B cell (primary cell): Measurements from ENCODE around the gene ACIN1. TPM values are rescaled to one million over a fixed set of nuclear protein-coding genes. Genes with fewer than 3 reads are reported as not detected.

Experiments used
- ATAC-seq: fragments of 200-7000 bp; cut with Tn5 transposase; one replicate; pipeline ENCODE4 v1.10.0; 2021; ENCODE audit warnings: low read depth, mild to moderate bottlenecking, moderate number of reproducible peaks, moderate library complexity
- CTCF ChIA-PET: fragments of 350-600 bp; sonication (Branson Sonifier 250); formaldehyde crosslinking; loops from one replicate; lab custom pipeline; 2021; ENCODE audit warnings: antibody characterized with exemption, inconsistent platforms; lab: Charles Lee
- POLR2A ChIA-PET: fragments of 350-600 bp; sonication (Branson Sonifier 250); formaldehyde crosslinking; loops from one replicate; lab custom pipeline; 2021; ENCODE audit warnings: antibody characterized with exemption; lab: Charles Lee
- DNase-seq: peaks from one replicate; pipeline ENCODE4 v3.0.0; 2013
- H2AFZ ChIP-seq: 2 replicates; pipeline ENCODE4 v1.6.1; 2012; ENCODE audit warnings: mild to moderate bottlenecking, low read depth, low read length; ENCODE audit not compliant: insufficient read depth, poor library complexity, severe bottlenecking
- H3K27ac ChIP-seq, 2 donors: 1 replicate in 1 of 2; 2 replicates in 1 of 2; pipeline ENCODE4 v1.5.1; 2012 to 2013; ENCODE audit warnings: low read length in 2 of 2, mild to moderate bottlenecking in 2 of 2, moderate library complexity in 1 of 2
- H3K27me3 ChIP-seq, 4 experiments: fragments of 200-600 bp in 1 of 4; sonication (generic) in 1 of 4; replicated peaks in 1 of 4; 1 replicate in 2 of 4; 2 replicates in 2 of 4; pipeline versions ENCODE4 v1.6.1 to v1.7.0; 2013 to 2016; ENCODE audit warnings: low read length in 3 of 4, mild to moderate bottlenecking in 2 of 4, mixed read lengths in 1 of 4, moderate library complexity in 1 of 4; ENCODE audit not compliant: insufficient read depth in 4 of 4, control insufficient read depth in 3 of 4; ENCODE audit errors: control extremely low read depth in 1 of 4
- H3K36me3 ChIP-seq, 2 experiments: replicated peaks in 1 of 2; 1 replicate in 1 of 2; 2 replicates in 1 of 2; pipeline versions ENCODE4 v1.6.1 to v1.7.1; 2013; ENCODE audit warnings: low read length in 1 of 2; ENCODE audit not compliant: insufficient read depth in 2 of 2, control insufficient read depth in 1 of 2; ENCODE audit errors: control extremely low read depth in 1 of 2, extremely low read depth in 1 of 2
- H3K4me1 ChIP-seq, 2 donors: fragments of 200-600 bp in 1 of 2; sonication (generic) in 1 of 2; 1 replicate in 1 of 2; 2 replicates in 1 of 2; pipeline versions ENCODE4 v1.5.1 to v1.6.1; 2013 to 2017; ENCODE audit warnings: low read length in 2 of 2; ENCODE audit not compliant: control insufficient read depth in 2 of 2, insufficient read depth in 2 of 2
- H3K4me2 ChIP-seq: replicated peaks from 2 replicates; pipeline ENCODE3; 2012; ENCODE audit warnings: mild to moderate bottlenecking, low read depth, low read length; ENCODE audit not compliant: poor library complexity, severe bottlenecking
- H3K4me3 ChIP-seq, 5 experiments: fragments of 200-600 bp in 1 of 5; sonication (generic) in 1 of 5; 1 replicate in 3 of 5; 2 replicates in 2 of 5; pipeline versions ENCODE4 v1.5.1 to v1.7.0; 2011 to 2016; ENCODE audit warnings: low read length in 4 of 5, mild to moderate bottlenecking in 4 of 5, low read depth in 2 of 5, control low read depth in 1 of 5, moderate library complexity in 1 of 5; ENCODE audit not compliant: insufficient read depth in 1 of 5; ENCODE audit errors: control extremely low read depth in 1 of 5, extremely low read depth in 1 of 5
- H3K79me2 ChIP-seq: fragments of 200-600 bp; sonication (generic); one replicate; pipeline ENCODE4 v1.6.0; 2016; ENCODE audit warnings: low read length; ENCODE audit not compliant: control insufficient read depth, insufficient read depth
- H3K9ac ChIP-seq: fragments of 200-600 bp; sonication (generic); 2 replicates; pipeline ENCODE4 v1.6.1; 2017; ENCODE audit warnings: mild to moderate bottlenecking, low read length, moderate library complexity
- H3K9me3 ChIP-seq, 3 donors: one replicate each; pipeline versions ENCODE4 v1.6.1 to v1.7.1; 2013; ENCODE audit warnings: low read length in 2 of 3; ENCODE audit not compliant: control insufficient read depth in 2 of 3, insufficient read depth in 1 of 3; ENCODE audit errors: control extremely low read depth in 1 of 3
- H4K20me1 ChIP-seq: 2 replicates; pipeline ENCODE4 v1.6.0; 2012; ENCODE audit warnings: mild to moderate bottlenecking, low read length; ENCODE audit not compliant: insufficient read depth, control insufficient read depth, poor library complexity, severe bottlenecking
- H3K27ac Mint-ChIP-seq: one replicate; pipeline ENCODE4 v1.8.0; 2021; ENCODE audit warnings: mixed read lengths
- H3K27me3 Mint-ChIP-seq: one replicate; pipeline ENCODE4 v1.8.0; 2021; ENCODE audit warnings: mixed read lengths
- H3K4me1 Mint-ChIP-seq: one replicate; pipeline ENCODE4 v1.8.0; 2021; ENCODE audit warnings: mixed read lengths
- H3K4me3 Mint-ChIP-seq: one replicate; pipeline ENCODE4 v1.8.0; 2021; ENCODE audit warnings: mixed read lengths
- H3K9me3 Mint-ChIP-seq: one replicate; pipeline ENCODE4 v1.8.0; 2022; ENCODE audit warnings: mixed read lengths; ENCODE audit not compliant: insufficient read depth
- CTCF ChIP-seq: fragments of 200-600 bp; IDR thresholded peaks from one replicate; pipeline ENCODE4 v1.8.0; 2022; ENCODE audit warnings: antibody characterized with exemption, mild to moderate bottlenecking
- EZH2 ChIP-seq: IDR thresholded peaks from 2 replicates; pipeline ENCODE4 v1.6.1; 2012; ENCODE audit warnings: borderline replicate concordance, low read depth, mild to moderate bottlenecking, moderate library complexity, low read length; ENCODE audit not compliant: insufficient read depth, poor library complexity, severe bottlenecking
- WGBS: methylation state at CpG from one replicate; pipeline ENCODE4 v1.1.5; 2013; ENCODE audit warnings: missing lambda C conversion rate; ENCODE audit not compliant: insufficient coverage; 5-methylcytosine and 5-hydroxymethylcytosine counted together
- intact Hi-C: fragments of 100-400 bp; cut with micrococcal nuclease; formaldehyde crosslinking; loops from one replicate; pipeline ENCODE4 v1.10.0; 2022
- polyA plus RNA-seq: library from polyadenylated mRNA; depleted of rRNA; stranded (reverse); fragments of >200 nt; gene quantifications from 2 replicates; pipeline ENCODE4 v1.2.3, GENCODE V29; 2012
- total RNA-seq, 2 donors: library from RNA; stranded (reverse); fragments of 120-200 nt in 1 of 2; gene quantifications; 1 replicate in 1 of 2; 2 replicates in 1 of 2; pipeline versions ENCODE4 v1.2.3 to v1.2.4, GENCODE V29; 2013 to 2022

The ACIN1 gene
- total and polyA plus RNA-seq, 2 donors (not counting 1 experiment from before 2014, with no cell fraction given), result 178 to 359 TPM

GRCh38 chr14:23043754-23044153 lies 51.2 kb downstream of the ACIN1 start:
- peaks cover 0 to 4% (median 0%) of the 10 kb centered on the region in 4 experiments for H3K27me3 ChIP-seq

GRCh38 chr14:23043145-23043544 lies 51.8 kb downstream of the ACIN1 start:
- no peak overlapping the region for H3K4me2 ChIP-seq
- H3K79me2 ChIP-seq, result no peaks in the 10 kb centered on the region
- H3K27ac Mint-ChIP-seq, result no peak overlapping the region
- H3K36me3 ChIP-seq, result no peaks in the 10 kb centered on the region
- H3K27ac ChIP-seq, result no peak overlapping the region
- H3K9me3 ChIP-seq, result no peaks in the 10 kb centered on the region
- POLR2A ChIA-PET, result no interaction called here
- H4K20me1 ChIP-seq, result no peaks in the 10 kb centered on the region
- TF ChIP-seq CTCF, result no peak
- no peak for TF ChIP-seq EZH2
- WGBS, result 97% methylated on average over 3 of the region's 6 CpGs
- H3K4me1 Mint-ChIP-seq, result no peaks in the 10 kb centered on the region
- H3K4me3 Mint-ChIP-seq, result no peak overlapping the region
- no peaks in the 10 kb centered on the region for H3K27me3 Mint-ChIP-seq
- no peak overlapping the region for H3K9ac ChIP-seq
- no peaks in the 10 kb centered on the region for H3K4me1 ChIP-seq
- no peak for DNase-seq
- peaks cover 0 to 4% (median 0%) of the 10 kb centered on the region in 4 experiments for H3K27me3 ChIP-seq
- H3K4me3 ChIP-seq, result no peak overlapping the region
- ATAC-seq, result no peak
- H3K9me3 Mint-ChIP-seq, result no peaks in the 10 kb centered on the region
- H2AFZ ChIP-seq, result no peak overlapping the region
- intact Hi-C loops, result no loop called here
- CTCF ChIA-PET, result interaction anchor here (0.9 kb wide), 1 partner anchor 57 kb away, joined by 4 read pairs; no protein-coding TSS in a partner anchor

More at GRCh38 chr14:23043754-23044153, 51.2 kb downstream of the ACIN1 start:
- ChIA-PET CTCF (no interaction called here), POLR2A (no interaction called here)
- no peak for TF ChIP-seq CTCF
- TF ChIP-seq EZH2, result no peak
- Histone ChIP-seq H2AFZ (no peak overlapping the region), H3K79me2 (no peaks in the 10 kb centered on the region), H3K36me3 (no peaks in the 10 kb centered on the region), H3K4me3 (no peak overlapping the region), H3K27ac (no peak overlapping the region), H3K4me1 (no peaks in the 10 kb centered on the region), H3K4me2 (no peak overlapping the region), H3K9me3 (no peaks in the 10 kb centered on the region), H3K9ac (no peak overlapping the region), H4K20me1 (no peaks in the 10 kb centered on the region)
- WGBS, result 100% methylated on average over 2 of the region's 3 CpGs
- Mint-ChIP-seq H3K27ac (no peak overlapping the region), H3K9me3 (no peaks in the 10 kb centered on the region), H3K4me3 (no peak overlapping the region), H3K27me3 (no peaks in the 10 kb centered on the region), H3K4me1 (no peaks in the 10 kb centered on the region)
- ATAC-seq, result no peak
- no peak for DNase-seq
- intact Hi-C loops, result no loop called here
